Measurements from ENCODE around the gene IL4R. TPM values are rescaled to one million over a fixed set of nuclear protein-coding genes. Genes with fewer than 3 reads are reported as not detected.

Gene IL4R
- total and polyA plus RNA-seq, 10 of the 15 experiments (the other 5 are each of a cell fraction or from before 2014, with no cell fraction given) = 2.6 to 70.4 (median 36.6) TPM

GRCh38 chr16:27401768-27402568 is 88.2 kb downstream of the IL4R start, which contains the start of gene IL21R (continued):
- TF ChIP-seq REST (IDR thresholded peaks at IDR 0.05; ENCODE audit: low read depth, low read length) (no peak), YBX1 (IDR thresholded peaks at IDR 0.05) (no peak), ZNF207 (IDR thresholded peaks at IDR 0.05; ENCODE audit: borderline replicate concordance) (no peak), JUNB (IDR thresholded peaks at IDR 0.05) (peak; percentile 48; the same call in 1 of the 2 replicates), RAD21 (IDR thresholded peaks at IDR 0.05; ENCODE audit: insufficient read depth, low read depth, low read length) (0 out of 2 replicates have a peak, but pooled peaks have one; percentile 7), SP1 (IDR thresholded peaks at IDR 0.05; ENCODE audit: low read depth, low read length) (no peak), TARDBP (IDR thresholded peaks at IDR 0.05; ENCODE audit: borderline replicate concordance) (0 out of 2 replicates have a peak, but pooled peaks have one; percentile 41), POU2F2 (IDR thresholded peaks at IDR 0.05; ENCODE audit: borderline replicate concordance, low read depth, low read length) (peak; percentile 54), ATF2 (IDR thresholded peaks at IDR 0.05; ENCODE audit: low read length) (no peak), DPF2 (IDR thresholded peaks at IDR 0.05) (peak; percentile 89), RELA (IDR thresholded peaks at IDR 0.05; ENCODE audit: borderline replicate concordance, partially characterized antibody) (no peak), FOS (IDR thresholded peaks at IDR 0.05; ENCODE audit: borderline replicate concordance, extremely low read depth, insufficient read length) (no peak), ZNF384 (IDR thresholded peaks at IDR 0.05; ENCODE audit: borderline replicate concordance, low read depth, low read length) (no peak; the same call in 1 of the 2 replicates), SPI1 (IDR thresholded peaks at IDR 0.05; ENCODE audit: borderline replicate concordance, insufficient read depth, low read depth, low read length) (peak; percentile 74), IRF4 (IDR thresholded peaks at IDR 0.05; ENCODE audit: low read depth, low read length) (peak; percentile 39; the same call in 1 of the 2 replicates), HDAC6 (IDR thresholded peaks at IDR 0.05; ENCODE audit: unreplicated experiment) (no peak), ZBTB33 (IDR thresholded peaks at IDR 0.05) (no peak), TBL1XR1 (IDR thresholded peaks at IDR 0.05; ENCODE audit: low read depth, low read length) (peak; percentile 81; the same call in 1 of the 2 replicates), SKIL (IDR thresholded peaks at IDR 0.05; ENCODE audit: low read depth, poor library complexity, severe bottlenecking) (peak; percentile 76), SMARCA5 (IDR thresholded peaks at IDR 0.05) (peak; percentile 84), NFYB (IDR thresholded peaks at IDR 0.05; ENCODE audit: insufficient read depth, low read depth, low read length) (no peak)
